Airway epithelial cell (primary cell): Measurements from ENCODE around the gene ZNF718. TPM values are rescaled to one million over a fixed set of nuclear protein-coding genes. Genes with fewer than 3 reads are reported as not detected.

ENCODE experiments used
- total RNA-seq: library from RNA; depleted of rRNA; stranded (reverse); fragments of >200 nt; gene quantifications from 2 replicates; pipeline ENCODE4 v1.2.3, GENCODE V29; 2015

Gene ZNF718
- total RNA-seq = 3.5 and 4.8 TPM in 2 replicates

DNA sequence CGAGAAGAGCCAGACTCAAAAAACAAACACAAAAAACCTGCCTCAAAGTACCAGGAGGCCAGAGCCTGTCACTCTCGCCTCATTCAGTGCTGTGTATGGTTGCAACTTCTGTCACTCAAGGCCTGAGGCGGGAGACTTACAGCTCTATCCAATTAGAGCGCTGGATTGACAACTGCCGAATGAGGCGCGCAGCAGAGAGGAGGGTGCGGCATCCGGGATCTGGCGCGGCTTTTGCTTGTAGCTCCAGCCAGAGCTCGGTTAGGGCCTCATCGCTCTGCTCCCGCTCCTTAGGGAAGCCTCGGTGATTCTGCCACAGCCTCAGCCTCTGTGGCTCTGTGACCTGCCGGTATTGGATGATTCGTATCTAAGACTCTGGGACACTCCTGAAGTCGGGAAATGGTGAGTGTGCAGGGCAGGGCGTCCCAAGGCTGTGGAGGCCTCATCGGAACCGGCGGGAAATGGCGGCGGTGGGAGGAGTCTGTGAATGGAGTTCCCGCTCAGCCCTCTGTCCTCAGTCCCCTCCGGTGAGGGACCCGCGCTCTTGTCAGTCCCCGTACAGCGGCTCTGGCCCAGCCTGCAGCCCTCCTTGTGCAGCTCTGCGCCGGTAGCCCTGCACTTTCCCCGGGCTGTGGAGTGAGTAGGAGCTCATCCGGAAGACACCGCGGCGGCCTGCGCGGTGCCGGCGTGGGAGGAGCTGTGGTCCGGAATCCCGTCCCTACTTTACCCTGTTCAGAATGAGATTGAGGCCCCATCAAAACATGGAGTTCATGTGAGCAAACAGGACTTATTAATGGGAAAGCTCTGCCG lies at the start of gene ZNF718:
Gene ZNF718 (plus strand): TSS at position 227 of the 807 bp plus-strand sequence. CDS start 170 bp downstream, at position 397.

Other genes starting within 250 kb of the ZNF718 start
- 4.9 and 6.5 TPM in 2 replicates for gene ZNF595, start 71.2 kb upstream of the ZNF718 start, total RNA-seq
- gene ZNF732, start 181.0 kb downstream of the ZNF718 start, total RNA-seq = 0.93 and 1.8 TPM in 2 replicates
- 3.9 and 4.5 TPM in 2 replicates for gene ZNF141, start 213.3 kb downstream of the ZNF718 start, total RNA-seq